Nucleus accumbens (tissue), 56 donors: ENCODE data around the gene TMEM151A.
A peak's percentile ranks its signal among the peaks of the same experiment; 100 is the strongest.

Experiments
- DNase-seq, 56 donors: peaks; one replicate each; lab custom pipeline; 2025; lab: John Stamatoyannopoulos, UW

TMEM151A gene

DNA sequence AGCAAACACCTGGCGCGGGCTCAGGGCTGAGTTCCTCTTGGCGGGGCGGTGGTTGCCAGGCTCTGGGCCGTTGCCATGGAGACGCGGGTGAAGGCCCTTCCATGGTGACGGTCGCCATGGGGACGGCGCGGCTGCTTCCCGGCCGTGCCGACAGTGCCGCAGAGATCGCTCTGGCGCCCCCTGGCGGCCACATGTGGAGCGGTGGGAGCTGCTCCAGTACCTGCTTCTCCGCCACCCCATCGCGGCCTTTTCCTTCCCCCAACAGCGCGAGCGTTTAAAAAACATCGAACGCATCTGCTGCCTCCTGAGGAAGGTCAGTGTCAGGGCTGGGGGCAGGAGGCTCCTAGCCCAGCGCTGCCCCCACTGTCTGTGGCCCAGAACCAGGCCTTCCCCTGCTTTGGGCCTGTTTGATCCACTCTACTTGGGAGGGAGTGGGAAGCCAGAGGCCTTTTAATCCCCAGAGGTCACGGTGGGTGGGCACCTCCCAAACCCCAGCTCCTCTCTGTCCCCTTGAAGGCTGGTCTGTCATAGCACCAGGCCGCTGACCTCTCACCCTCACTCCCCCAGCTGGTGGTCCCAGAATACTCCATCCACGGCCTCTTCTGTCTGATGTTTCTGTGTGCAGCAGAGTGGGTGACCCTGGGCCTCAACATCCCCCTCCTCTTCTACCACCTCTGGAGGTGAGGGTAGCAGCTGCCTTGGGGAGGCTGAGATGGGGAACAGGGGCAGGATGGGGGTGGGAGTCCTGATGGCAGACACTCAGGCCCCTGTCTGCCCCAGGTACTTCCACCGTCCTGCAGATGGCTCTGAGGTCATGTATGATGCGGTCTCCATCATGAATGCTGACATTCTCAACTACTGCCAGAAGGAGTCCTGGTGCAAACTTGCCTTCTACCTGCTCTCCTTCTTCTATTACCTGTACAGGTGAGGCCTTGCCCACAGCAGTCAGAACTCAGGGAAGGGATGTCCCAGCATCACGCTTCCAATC lies 8.9 kb upstream of the TMEM151A start:
- peak; percentile 76 to 100 (median 96) for DNase-seq

DNA sequence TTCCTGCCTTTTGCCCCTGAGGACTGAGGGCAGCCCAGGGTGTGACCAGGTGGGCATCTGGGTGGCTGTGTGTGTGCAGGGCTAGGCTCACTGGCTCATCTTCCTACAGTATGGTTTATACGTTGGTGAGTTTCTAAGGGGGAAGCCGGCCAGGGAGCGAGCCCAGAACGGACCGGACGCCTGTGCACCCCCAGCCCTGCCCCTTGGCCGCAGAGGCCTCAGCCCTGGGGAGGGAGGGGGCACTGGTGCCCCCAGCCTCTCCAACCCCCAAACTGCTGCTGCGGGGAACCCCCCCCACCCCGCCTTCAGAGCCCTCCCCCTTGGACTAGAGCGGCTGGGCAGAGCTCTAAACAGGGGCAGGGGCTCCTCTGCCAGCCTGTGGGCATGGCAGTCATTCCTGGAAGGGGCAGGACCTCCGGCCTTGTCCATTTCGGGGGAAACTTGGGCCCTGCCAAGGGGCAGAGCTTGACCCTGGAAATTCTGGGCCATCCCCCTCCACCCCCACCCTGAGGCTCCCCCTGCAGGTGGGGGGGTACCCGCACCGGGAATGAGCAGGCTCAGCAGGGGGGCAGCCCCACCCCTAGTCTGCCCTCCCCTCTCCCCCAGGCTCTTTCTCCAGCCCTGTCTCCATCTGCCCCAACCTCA lies 8.1 kb upstream of the TMEM151A start:
- DNase-seq, result no peak

DNA sequence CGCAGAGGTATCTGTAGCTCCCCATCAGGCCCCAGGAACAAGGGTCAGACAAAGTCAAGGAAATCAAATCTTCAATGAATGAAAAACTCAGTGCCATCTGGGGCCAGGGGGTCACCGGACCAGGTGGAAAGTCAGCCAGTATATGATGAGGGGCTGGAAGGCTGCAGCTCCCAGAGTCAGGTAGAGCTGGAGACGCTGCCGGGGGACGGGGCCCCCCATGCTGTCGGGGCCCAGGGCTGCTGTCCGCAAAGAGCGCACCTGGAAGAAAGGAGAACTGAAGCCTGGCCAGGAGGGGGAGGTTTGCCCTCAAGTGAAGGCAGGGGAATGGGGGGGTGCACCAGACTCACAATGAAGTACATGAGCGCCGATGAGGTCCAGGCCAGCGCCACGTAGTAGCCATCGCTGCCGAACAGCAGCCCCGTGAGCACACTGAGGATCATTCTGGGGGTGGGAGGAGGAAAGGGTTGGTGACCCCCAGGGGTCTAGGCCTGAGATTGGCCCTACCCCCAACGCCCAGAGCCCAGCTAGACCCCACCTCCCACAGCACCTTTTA lies 7.1 kb upstream of the TMEM151A start:
- DNase-seq, result no peak

DNA sequence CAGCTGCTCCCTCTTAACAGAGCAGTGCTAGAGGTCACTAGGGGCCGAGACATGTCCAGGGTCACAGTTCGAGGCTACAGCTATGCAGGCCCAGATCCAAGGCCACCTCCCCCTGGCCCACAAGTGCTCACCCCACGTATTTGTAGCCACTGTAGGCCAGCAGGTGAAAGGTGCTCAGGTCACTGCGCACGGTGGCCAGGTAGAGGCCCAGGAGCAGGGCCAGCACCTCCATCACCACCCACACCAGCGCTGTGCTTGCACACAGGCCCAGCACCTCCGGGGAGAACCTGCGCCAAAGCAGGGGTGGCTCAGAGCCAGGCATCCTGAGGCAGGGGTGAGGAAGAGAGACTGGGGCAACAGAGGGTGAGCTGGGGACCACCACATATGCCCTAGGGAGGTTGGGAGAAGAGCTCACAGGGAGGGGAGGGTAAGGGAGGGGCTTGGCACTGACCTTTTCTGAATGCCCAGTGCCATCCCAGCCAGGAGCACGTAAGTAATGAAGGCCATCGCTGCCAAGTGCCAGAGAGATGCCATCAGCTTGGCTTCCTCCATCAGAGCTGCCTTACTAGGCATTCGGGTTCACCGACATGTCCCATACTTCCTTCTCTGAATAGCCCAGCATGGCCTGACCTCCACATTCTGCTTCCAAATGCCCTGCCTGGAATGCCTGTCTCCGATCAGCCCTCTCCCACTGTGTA lies 6.3 kb upstream of the TMEM151A start:
- no peak for DNase-seq

DNA sequence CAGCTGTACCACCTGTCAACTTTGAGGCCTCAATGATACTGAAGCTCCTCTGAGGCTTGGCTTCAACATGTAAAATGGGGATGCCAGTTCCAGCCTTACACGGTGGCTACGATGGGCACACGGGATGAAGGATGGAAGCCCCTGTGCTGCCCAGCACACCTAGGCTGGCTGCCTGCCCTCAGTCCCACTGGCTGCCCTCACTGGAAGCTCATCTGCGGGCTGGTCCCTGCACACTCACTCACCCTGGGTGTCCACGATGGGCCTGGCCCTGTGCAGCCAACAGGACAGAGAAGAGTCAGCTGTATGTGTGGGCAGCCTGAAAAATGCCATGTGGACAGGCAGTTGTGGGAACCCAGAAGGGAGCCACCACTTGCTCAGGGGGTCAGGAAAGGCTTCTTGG lies 5.0 kb upstream of the TMEM151A start:
- DNase-seq, result no peak

DNA sequence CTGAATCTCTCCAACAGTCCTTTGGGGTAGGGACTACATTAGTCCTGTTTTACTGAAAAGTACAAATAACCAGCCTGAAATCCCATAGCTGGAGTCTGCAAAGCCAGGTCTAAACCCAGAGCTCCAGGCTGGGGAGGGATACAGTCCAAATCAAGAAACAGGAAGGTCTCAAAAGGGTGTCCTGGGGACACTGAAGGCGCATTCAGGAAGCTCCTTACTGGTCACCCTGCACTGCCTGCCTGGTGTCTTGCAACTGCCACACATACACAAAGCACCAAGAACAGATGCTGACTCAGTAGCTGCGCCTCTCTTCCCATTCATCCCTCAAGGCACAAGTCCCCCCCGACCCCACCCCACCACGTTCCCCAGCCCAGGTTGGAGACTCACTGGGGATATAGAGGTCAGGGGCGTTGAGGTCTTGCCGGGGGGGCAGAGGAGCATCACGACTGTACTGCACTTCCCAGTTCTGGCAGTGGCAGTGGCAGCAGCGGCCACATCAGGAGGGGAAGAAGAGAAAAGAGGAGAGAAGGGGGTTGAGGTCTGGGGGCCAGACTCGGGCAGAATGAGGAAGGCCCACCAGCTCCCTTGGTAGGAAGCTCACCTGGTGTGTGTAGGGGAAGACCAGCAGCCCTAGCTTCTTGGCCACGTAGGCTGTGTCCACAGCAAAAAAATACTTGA lies 4.3 kb upstream of the TMEM151A start:
- no peak for DNase-seq

DNA sequence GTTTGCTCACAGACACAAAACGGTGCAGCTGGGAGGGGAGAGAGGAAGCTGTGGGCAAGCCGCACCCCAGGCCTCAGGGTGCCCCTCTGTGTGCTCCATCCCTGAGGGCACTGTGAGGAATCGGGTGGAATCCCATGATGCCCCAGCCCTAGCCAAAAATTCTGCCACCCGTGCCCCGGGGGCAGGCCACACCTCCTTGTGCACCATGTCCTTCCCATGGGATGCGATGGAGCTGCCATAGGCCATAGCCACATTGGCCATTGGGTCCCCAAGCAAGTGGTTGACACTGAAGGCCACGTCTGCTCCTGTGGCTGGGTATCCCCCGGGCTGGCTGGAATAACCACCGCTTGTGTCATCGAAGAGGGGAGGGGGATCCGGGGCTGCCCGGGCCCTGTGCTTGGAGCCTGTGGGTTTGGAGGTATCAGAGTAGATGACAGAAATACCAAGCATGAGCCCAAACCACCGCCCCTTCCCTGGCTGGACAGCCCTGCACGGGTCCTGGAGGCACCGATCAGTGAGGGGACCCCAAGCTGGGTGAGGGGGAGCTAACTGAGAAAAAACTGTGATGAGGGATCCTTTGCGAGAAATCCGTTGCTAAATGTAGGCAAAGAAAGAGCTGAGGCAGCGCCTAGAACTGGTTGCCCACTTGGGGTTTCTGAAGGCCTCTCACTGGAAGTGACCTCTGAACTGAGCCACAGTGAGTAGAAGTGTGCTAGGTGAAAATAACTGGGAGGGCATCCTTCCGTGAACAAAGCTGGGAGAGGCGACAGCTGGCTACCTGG lies 3.6 kb upstream of the TMEM151A start:
- DNase-seq, result no peak

DNA sequence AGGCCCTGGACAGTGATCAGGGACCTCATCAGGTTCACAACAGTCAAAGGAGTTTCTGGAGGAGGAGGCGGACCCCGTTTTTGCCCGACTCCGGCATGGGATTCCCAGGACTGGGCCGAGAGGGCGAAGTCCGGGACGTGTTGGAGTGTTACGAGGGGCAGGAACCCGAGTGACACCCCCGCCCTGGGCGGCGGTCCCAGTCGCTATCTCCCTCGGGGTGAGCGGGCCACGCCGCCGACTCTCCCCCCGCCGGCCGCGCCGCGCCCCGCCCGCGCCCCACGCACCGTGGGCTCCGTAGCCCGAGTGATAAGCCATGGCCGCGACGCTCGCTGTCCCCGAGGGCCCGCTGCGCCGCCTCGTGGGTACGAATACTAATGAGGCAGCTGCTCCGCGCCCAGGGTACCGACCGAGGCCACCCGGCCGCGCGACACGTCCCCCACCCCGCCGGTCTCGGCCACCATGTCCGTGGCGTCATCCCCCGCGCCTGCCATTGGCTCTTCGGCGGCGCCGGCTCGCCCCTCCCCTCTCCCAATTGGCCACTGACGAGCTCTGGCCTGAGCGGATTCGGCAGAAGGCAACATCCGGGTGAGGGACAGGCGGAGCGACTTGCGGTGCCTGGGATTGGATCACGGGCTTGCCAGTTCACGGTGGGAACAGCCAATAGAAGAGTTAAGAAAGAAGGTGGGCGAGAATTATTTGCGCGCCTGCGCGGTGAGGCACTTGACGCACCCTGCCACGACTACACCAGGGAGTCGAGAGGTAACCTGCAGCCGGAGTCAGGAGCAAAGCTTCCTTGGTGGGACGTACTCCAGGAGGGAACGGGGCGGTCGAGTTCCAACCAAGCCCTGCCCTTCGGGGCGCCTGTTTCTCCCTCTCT lies 2.8 kb upstream of the TMEM151A start, which contains the start of gene YIF1A:
Gene YIF1A, minus strand, starts transcription at position 473 of the 877 bp plus-strand sequence. Its CDS starts 158 bp downstream, at position 315.
- DNase-seq, result peak; percentile 90 to 100 (median 99)

DNA sequence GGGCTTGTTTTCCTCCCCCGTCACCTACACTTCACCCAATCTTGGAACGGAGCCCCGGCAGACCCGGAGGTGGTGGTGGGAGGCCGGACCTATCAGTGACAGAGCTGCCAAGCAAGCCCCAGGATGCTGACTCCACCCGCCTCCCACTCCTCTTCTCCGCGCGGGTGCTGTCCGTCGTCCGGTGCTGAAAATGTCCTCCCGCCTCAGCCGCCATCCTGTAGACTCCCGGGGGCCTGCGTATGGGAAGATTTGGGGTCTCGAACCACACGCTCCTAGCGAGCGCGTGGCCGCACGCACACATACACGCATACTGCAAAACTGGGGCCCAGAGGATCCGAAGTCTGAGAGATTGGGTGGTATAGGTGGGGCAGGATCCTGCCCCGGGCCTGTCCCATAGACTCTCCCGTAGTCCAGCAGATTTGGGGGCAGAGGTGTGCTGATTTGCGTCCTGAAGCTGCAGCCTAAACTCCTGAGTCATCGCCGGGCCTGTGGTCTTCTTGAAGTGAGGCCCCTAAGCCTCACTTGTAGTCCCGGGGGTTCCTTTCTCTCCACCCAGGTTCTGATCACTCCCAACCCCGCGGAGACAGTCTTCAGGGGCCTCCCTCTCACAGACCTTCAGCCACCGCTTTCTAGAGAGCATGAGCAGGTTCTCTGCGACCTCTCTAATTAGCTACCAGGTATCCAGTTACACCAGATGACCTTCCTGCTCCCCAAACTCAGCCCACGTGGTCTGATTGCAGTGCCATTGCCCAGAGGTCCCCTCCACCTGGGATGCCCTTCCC lies 2.0 kb upstream of the TMEM151A start:
- peak in 17 of 56 donors; percentile 59 to 85 (median 75) for DNase-seq

DNA sequence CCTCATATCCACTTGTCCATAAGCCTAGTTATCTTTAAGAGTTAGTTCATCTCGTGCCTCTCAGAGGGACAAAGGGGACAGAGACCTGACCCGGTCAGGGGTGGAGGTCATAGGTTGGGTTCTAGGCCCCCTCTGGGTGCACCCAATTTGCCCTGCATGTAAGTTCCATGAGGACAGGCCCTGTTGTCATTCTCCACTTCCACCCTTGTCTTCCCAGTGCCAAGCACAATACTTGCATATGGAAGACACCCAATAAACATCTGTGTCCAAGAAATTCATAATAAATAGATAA lies 1.4 kb upstream of the TMEM151A start:
- DNase-seq, result no peak

DNA sequence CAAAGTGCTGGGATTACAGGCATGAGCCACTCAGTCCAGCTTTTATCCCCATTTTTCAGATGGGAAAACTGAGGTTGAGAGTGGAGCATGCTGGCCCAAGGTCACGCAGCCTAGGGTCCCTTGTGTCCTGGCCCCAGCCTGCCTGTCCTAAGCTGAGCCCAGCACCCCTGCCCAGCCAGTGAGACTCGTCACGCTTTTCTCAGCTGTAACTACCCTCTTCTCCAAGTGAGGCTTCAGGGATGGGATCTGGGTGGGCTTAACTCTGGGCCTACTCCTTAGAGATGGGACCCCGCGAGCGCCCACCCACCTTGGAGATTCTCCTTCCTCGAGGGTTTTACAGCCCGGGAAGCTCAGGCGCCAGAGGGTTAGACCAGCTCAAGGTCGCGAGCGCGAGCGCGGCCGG lies 390 bp upstream of the TMEM151A start:
- peak in 6 of 56 donors; percentile 13 to 46 (median 24) for DNase-seq

DNA sequence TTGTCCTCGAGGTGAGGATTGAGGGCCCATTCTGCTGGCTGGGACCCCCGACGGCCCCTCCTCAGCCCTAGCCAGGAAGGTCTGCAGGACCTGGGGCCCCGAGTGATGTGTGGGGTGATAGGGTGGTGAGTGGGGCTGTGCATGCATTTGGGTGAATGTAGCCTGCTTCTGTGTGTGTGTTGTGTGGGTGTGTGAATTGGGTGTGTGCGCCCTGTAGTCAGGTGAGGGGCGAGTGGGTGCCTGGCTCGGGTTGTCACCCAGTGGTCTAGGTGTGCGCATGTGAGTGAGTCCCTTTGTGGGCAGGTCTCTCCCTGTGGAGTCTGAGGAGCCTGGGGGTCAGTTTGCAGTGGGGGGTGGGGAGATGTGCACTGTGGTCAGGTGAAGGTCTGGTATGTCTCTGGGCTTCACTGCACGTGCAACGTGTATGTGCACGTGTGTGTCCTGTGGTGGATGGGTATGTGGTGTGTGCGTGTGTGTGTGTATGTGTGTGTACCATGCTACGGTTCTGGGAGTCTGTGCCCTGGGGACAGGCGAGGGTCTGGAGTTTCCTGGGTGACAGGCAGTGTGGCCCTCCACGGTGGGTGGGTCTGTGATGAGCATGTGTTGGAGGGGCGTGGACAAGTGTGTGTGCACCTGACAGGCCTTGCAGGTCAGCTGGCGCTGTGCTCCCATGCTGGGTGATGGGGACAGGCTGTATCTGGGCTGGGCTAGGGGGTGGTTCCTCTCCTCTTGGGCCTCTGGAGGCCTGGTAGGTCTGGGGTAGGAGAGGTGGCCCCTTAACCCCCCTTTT lies 1.0 kb downstream of the TMEM151A start:
- peak in 11 of 56 donors; percentile 31 to 58 (median 46) for DNase-seq

DNA sequence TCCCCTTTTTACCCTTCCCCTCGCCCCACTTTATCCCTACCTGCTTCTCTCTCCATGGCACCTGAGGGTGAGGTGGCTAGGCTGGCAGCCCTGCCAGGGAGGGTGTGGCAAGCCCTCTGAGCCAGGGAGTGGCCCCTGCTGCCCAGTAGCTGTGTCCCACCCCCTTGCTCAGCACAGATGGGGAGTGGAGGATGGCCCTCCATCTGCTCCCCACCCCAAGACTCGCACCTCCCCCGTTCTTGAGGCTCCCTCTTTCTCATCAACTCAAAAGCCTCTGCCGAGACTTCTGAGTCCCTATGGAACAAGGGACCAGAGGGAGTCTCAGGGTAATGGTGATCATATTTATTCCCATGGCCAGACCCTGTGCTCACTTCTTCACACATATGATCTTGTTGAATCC lies 1.7 kb downstream of the TMEM151A start:
- DNase-seq, result no peak

DNA sequence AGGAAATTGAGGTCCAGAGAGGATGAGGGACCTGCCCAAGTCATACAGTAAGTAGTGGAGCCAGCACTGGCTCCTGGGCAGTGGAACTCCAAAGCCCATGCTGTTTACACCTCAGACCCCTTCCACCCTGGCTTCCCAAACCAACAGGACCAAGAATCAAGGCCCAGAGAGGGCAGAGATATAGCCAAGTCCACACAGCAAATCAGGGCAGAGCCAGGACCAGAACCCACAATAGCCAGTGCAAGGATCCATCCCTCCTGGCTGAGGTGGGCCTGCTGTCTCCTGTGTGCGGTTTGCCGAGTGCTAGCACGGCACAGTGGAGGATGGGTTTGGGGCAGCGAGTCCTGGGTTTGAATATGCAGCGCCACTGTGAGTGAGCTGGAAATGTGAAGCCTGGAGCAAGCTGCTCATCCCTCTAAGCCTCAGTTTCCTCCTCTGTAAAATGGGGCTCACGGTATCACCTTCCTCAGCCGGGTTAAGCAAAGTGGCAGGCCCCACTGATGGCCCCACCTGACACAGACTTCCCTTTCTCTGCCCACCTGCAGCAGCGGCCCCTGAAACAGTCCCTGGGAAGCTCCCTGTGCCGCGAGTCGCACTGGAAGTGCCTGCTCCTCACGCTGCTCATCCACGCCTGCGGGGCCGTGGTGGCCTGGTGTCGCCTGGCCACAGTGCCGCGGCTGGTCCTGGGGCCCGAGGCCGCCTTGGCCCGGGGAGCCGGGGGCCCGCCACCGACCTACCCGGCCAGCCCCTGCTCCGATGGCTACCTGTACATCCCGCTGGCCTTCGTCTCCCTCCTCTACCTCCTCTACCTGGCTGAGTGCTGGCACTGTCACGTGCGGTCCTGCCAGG lies 2.3 kb downstream of the TMEM151A start:
- no peak for DNase-seq

DNA sequence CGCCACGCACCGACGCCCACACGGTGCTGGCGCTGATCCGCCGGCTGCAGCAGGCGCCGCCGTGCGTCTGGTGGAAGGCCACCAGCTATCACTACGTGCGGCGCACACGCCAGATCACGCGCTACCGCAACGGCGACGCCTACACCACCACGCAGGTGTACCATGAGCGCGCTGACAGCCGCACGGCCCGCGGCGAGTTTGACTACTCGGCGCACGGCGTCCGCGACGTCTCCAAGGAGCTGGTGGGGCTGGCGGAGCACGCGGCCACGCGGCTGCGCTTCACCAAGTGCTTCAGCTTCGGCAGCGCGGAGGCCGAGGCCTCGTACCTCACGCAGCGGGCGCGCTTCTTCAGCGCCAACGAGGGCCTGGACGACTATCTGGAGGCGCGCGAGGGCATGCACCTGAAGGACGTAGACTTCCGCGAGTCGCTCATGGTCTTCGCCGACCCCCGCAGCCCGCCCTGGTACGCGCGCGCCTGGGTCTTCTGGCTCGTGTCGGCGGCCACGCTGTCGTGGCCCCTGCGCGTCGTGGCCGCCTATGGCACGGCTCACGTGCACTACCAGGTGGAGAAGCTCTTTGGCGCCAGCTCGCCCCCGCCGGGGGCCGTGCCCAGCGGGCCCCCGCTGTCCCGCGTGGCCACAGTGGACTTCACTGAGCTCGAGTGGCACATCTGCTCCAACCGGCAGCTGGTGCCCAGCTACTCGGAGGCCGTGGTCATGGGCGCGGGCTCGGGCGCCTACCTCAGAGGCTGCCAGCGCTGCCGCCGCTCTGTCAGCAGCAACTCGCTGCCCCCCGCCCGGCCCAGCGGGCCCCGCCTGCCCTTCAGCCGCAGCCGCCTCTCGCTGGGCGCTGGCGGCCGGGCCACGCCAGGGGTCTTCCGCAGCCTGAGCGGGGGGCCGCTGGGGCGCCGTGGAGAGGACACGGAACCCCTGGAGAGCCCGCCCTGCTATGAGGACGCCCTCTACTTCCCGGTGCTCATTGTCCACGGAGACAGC lies 3.2 kb downstream of the TMEM151A start:
- DNase-seq, result no peak
